PFSK-1 (cell line): Measurements from ENCODE around the gene TNFSF15.

ENCODE experiments used
- FOXP2 ChIP-seq: optimal IDR thresholded peaks from 2 replicates; pipeline ENCODE3; 2011; ENCODE audit warnings: borderline replicate concordance, control low read depth, inconsistent platforms; ENCODE audit not compliant: insufficient read depth; ENCODE audit errors: extremely low read length, extremely low read depth
- POLR2AphosphoS5 ChIP-seq: IDR thresholded peaks from 2 replicates; pipeline ENCODE4 v1.6.1; 2012; ENCODE audit warnings: low read depth, mild to moderate bottlenecking, control low read depth, low read length, moderate library complexity
- SIN3A ChIP-seq: IDR thresholded peaks from 2 replicates; pipeline ENCODE4 v1.6.1; 2012; ENCODE audit warnings: mild to moderate bottlenecking, low read length, moderate library complexity, borderline replicate concordance; ENCODE audit not compliant: insufficient read depth
- TAF1 ChIP-seq: IDR thresholded peaks from 2 replicates; pipeline ENCODE4 v1.6.1; 2012; ENCODE audit warnings: low read length, control low read depth, borderline replicate concordance; ENCODE audit not compliant: insufficient read depth
- TF ChIP-seq, protein P1 (sequence below), 2 experiments: IDR thresholded peaks; 2 replicates each; pipeline versions ENCODE4 v1.6.1 to v1.8.0; 2011 to 2012; ENCODE audit warnings: low read depth in 2 of 2, low read length in 2 of 2, control low read depth in 1 of 2, inconsistent platforms in 1 of 2, mild to moderate bottlenecking in 1 of 2, moderate library complexity in 1 of 2; ENCODE audit not compliant: insufficient read depth in 1 of 2

- TF ChIP-seq, protein P1, sequence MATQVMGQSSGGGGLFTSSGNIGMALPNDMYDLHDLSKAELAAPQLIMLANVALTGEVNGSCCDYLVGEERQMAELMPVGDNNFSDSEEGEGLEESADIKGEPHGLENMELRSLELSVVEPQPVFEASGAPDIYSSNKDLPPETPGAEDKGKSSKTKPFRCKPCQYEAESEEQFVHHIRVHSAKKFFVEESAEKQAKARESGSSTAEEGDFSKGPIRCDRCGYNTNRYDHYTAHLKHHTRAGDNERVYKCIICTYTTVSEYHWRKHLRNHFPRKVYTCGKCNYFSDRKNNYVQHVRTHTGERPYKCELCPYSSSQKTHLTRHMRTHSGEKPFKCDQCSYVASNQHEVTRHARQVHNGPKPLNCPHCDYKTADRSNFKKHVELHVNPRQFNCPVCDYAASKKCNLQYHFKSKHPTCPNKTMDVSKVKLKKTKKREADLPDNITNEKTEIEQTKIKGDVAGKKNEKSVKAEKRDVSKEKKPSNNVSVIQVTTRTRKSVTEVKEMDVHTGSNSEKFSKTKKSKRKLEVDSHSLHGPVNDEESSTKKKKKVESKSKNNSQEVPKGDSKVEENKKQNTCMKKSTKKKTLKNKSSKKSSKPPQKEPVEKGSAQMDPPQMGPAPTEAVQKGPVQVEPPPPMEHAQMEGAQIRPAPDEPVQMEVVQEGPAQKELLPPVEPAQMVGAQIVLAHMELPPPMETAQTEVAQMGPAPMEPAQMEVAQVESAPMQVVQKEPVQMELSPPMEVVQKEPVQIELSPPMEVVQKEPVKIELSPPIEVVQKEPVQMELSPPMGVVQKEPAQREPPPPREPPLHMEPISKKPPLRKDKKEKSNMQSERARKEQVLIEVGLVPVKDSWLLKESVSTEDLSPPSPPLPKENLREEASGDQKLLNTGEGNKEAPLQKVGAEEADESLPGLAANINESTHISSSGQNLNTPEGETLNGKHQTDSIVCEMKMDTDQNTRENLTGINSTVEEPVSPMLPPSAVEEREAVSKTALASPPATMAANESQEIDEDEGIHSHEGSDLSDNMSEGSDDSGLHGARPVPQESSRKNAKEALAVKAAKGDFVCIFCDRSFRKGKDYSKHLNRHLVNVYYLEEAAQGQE (IDR thresholded peaks at IDR 0.05; ENCODE audit: insufficient read depth in 1 of 2, low read depth in 2 of 2, low read length in 2 of 2), result no peak
- TF ChIP-seq POLR2AphosphoS5 (no peak), TAF1 (no peak), SIN3A (no peak), FOXP2 (no peak)
Measured at GRCh38 chr9:114813717-114814418, 8.0 kb upstream of the TNFSF15 start.
